Measurements from ENCODE around the gene ZFP91. TPM values are rescaled to one million over a fixed set of nuclear protein-coding genes. Genes with fewer than 3 reads are reported as not detected.

ZFP91 gene
- total and polyA plus RNA-seq, 2 of the 13 experiments (the other 11 are each of a cell fraction or from before 2014, with no cell fraction given), result 13.5 to 38.6 TPM

GRCh38 chr11:58578136-58578634, 678 bp upstream of the ZFP91 start:
- H3K9ac ChIP-seq (ENCODE audit: insufficient read depth, low read depth, low read length), result peak overlapping the region; percentile 100
- peaks cover 26% of the 10 kb centered on the region for H4K20me1 ChIP-seq (ENCODE audit: insufficient read depth, low read length)
- CTCF ChIA-PET (ENCODE audit: low intra/inter-chr PET ratio, low total read pairs), result no interaction called here
- peak; percentile 98 for DNase-seq (ENCODE audit: low spot score)
- no TSS peak for BruUV-seq (replicated peaks)
- H3K27me3 ChIP-seq (ENCODE audit: control insufficient read depth in 1 of 2, insufficient read depth in 2 of 2, low read length in 2 of 2), result no peaks in the 10 kb centered on the region
- peak overlapping the region; percentile 99 for H3K27ac ChIP-seq (ENCODE audit: extremely low read length, insufficient read depth, low read length)
- H3K4me2 ChIP-seq (ENCODE audit: low read depth, low read length), result peak overlapping the region; percentile 78
- intact Hi-C loops (cut with micrococcal nuclease; ENCODE audit: unreplicated experiment) (no loop called here), in situ Hi-C loops (cut with HindIII; ENCODE audit: extremely low pct_ligation_motif_present, low pct_unique_long_range_greater_than_20kb) (no loop called here)
- peak; percentile 78 for ATAC-seq
- POLR2A ChIA-PET, result interaction anchor here (1.1 to 3.3 kb wide), 4 partner anchors 10 to 29 kb away, joined by 3 to 18 read pairs (median 11); no protein-coding TSS in a partner anchor
- peak overlapping the region; percentile 74 to 98 (median 82) for H3K4me3 ChIP-seq (replicated peaks in 1 of 3; ENCODE audit: insufficient read depth in 1 of 3, low read depth in 2 of 3, low read length in 3 of 3)
- peak overlapping the region; percentile 59 for H2AFZ ChIP-seq (ENCODE audit: low read length)
- H3K36me3 ChIP-seq (replicated peaks in 1 of 2; ENCODE audit: control insufficient read depth in 1 of 2, insufficient read depth in 2 of 2, low read length in 2 of 2), result no peaks in the 10 kb centered on the region
- H3K4me1 ChIP-seq (ENCODE audit: insufficient read depth, low read length), result peaks cover 47% of the 10 kb centered on the region
- H3K9me3 ChIP-seq (ENCODE audit: low read length), result no peaks in the 10 kb centered on the region
- 3% methylated on average over 33 of the region's 33 CpGs for WGBS (ENCODE audit: low lambda C conversion rate)
- FAIRE-seq, result peak; percentile 94
- peaks cover 42% of the 10 kb centered on the region for H3K79me2 ChIP-seq (ENCODE audit: insufficient read depth, low read length)
- TF ChIP-seq SIX4 (CRISPR knock-in tag; IDR thresholded peaks at IDR 0.05) (0 out of 2 replicates have a peak, but pooled peaks have one; percentile 42), ZNF670 (CRISPR knock-in tag; IDR thresholded peaks at IDR 0.05; ENCODE audit: borderline replicate concordance) (peak; percentile 45; the same call in 1 of the 2 replicates), IRF2 (CRISPR knock-in tag; IDR thresholded peaks at IDR 0.05) (peak; percentile 78), ZBED4 (CRISPR knock-in tag; IDR thresholded peaks at IDR 0.05; ENCODE audit: borderline replicate concordance) (peak; percentile 14; the same call in 1 of the 2 replicates), ZSCAN9 (CRISPR knock-in tag; IDR thresholded peaks at IDR 0.05; ENCODE audit: borderline replicate concordance) (no peak), MYNN (CRISPR knock-in tag; IDR thresholded peaks at IDR 0.05; ENCODE audit: low read depth) (no peak), ZBTB4 (CRISPR knock-in tag; IDR thresholded peaks at IDR 0.05; ENCODE audit: borderline replicate concordance) (no peak), MXD3 (CRISPR knock-in tag; IDR thresholded peaks at IDR 0.05) (no peak), THYN1 (CRISPR knock-in tag; IDR thresholded peaks at IDR 0.05; ENCODE audit: borderline replicate concordance, low read depth) (no peak), JUN (CRISPR knock-in tag; IDR thresholded peaks at IDR 0.05) (no peak), MIXL1 (CRISPR knock-in tag; IDR thresholded peaks at IDR 0.05) (no peak), BCL6 (CRISPR knock-in tag; IDR thresholded peaks at IDR 0.05) (peak; percentile 11; the same call in 1 of the 2 replicates), GRHL1 (CRISPR knock-in tag; conservative IDR thresholded peaks at IDR 0.05) (no peak), KAT8 (CRISPR knock-in tag; IDR thresholded peaks at IDR 0.05) (peak; percentile 89), ZNF337 (CRISPR knock-in tag; IDR thresholded peaks at IDR 0.05; ENCODE audit: borderline replicate concordance, low read depth) (no peak), ZNF282 (IDR thresholded peaks at IDR 0.05; ENCODE audit: partially characterized antibody) (no peak)
